CD4-positive, alpha-beta T cell treated with Interleukin-17A for 4 hours (primary cell): ENCODE data around the gene ABHD14A.
A peak's percentile ranks its signal among the peaks of the same experiment; 100 is the strongest.

ENCODE experiments used
- DNase-seq: peaks from one replicate; pipeline ENCODE4 v3.0.0-alpha.2; 2020; ENCODE audit warnings: mixed read lengths

The ABHD14A gene

GRCh38 chr3:51997935-51998596 lies 23.2 kb downstream of the ABHD14A start:
- no peak for DNase-seq

DNA sequence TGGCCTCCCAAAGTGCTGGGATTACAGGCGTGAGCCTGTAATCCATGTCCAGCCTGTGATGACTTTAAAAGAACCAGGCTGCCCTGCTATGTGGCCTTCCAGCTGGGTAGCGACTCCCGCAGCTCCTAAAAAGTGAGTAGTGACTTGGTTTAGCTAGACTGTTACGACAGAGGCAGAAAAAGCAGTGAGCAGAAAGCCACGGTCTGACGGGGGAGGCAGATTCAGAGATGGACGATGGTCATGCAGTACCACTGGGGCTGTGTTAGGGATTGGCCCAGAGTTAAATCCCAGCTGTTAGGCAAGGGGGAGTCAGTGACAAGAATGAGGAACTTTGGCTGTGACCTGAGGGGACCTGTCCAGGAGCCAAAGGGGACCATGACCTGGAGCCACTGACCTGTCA lies 23.9 kb downstream of the ABHD14A start:
- DNase-seq: no peak

DNA sequence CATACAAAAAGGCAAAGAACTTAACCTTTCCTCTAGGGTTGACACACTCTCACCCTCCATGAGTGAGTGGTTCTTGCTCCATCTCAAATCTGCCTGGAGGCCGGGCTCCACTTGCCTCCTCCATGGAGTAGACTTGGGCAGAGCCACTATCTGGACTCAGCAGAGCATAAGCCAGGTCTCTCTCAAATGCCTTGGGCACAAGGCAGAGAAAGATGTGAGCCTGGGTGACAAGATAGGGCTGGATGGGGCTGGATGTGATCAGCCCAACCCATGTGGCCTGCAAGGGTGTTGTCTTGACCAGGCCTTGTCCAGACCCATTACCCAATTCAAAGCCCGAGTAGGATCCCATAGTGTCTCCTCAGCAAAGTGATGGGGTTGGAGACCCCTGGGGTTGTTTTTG lies 25.0 kb downstream of the ABHD14A start:
- DNase-seq: no peak

- DNase-seq: peak; percentile 90
Observed at GRCh38 chr3:52001443-52001974, 26.6 kb downstream of the ABHD14A start.

DNA sequence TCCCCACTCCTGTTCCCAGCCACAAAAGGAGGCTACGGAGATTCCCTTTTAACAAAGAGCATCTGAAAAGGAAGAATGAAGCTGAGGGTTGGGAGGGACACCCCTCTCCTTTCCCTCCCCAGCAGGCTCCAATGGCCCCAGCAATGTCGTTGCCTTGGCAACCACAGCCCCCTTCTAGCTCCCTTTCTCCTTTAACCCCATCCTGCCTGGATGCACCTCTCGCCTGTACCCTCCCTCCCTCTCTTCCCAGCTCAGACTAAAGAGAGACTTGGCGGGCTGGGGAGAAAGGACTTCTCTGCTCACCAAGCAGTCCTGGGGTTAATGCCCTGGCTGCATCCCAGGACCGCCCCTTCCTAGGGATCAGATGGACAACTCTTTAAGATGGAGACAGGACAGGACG lies 27.9 kb downstream of the ABHD14A start:
- DNase-seq: no peak

GRCh38 chr3:52004163-52004787 lies 29.4 kb downstream of the ABHD14A start:
- peak; percentile 20 for DNase-seq

DNA sequence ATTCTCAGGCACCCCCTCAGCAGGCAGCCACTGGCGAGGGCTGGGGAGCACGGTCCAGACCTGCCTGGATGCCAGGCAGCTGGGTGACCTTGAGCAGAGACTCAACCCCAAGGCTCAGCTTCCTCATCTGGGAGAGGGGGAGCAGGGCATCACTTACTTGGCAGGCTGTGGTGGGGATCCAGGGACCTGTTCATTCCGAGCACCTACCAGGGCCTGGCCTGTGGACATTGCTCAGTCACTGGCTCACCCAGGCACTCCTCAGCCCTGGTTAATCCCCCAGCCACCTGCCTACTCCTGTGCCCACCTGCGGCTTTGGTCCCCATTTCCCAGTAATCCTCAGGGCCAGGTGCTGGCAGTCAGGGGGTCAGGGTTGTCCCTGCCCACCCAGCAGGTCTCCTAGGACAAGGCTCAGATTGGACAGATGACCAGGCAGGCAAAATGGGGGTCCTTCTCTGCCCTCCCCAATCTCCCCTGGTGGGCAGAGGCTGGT lies 30.1 kb downstream of the ABHD14A start:
- no peak for DNase-seq

GRCh38 chr3:52005571-52005986 lies 30.7 kb downstream of the ABHD14A start:
- peak; percentile 16 for DNase-seq

- no peak for DNase-seq
Observed at GRCh38 chr3:52006017-52006819, 31.4 kb downstream of the ABHD14A start.

DNA sequence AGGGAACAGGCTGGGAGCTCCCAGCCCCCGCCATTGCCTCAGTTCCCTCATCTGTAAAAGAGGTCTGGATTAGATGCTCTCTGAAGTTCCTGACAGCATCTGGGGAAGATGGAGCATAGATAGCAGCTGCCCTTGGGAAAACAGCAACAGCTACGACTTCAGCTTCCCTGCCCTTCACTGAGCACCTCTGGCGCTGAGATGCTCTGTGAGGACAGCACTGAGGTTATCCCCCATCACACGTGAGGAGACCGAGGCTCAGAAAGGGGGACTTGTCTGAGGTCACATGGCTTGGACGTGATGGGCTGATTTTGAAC lies 31.9 kb downstream of the ABHD14A start:
- DNase-seq: no peak

DNA sequence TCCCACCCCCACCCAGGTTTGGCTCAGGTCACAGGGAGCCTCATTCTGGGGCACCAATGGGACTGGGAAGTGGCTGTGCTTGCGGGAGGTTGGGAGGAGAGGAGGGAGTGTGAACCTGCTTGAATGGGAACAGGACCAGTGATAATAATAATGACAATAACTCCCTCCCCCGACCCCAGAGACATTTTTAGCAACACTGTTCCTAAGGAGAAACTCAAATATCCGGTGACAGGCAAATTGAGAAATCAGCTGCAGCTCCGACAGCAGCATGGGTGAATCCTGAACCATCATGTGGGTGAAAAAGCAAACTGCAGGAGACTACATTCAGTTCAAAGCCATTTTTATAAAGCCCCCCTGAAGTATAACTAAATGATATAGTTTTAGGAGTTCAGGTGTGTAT lies 32.4 kb downstream of the ABHD14A start:
- DNase-seq: no peak

DNA sequence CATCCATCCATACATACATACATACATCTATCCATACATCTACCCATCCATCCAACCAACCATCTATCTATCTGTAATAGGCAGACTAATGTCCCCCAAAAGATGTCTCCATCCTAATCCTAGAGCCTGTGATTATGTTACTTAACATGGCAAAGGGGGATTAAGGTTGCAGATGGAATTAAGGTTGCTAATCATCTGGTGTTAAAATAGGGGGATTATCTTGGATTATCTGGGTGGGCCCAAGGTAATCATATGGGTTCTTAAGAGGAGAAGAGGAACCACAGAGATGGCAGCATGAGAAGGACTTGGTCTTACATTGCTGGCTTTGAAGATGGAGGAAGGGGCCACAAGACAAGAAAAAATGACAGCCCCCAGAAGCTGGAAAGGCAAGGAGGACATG lies 35.6 kb downstream of the ABHD14A start:
- DNase-seq: no peak

DNA sequence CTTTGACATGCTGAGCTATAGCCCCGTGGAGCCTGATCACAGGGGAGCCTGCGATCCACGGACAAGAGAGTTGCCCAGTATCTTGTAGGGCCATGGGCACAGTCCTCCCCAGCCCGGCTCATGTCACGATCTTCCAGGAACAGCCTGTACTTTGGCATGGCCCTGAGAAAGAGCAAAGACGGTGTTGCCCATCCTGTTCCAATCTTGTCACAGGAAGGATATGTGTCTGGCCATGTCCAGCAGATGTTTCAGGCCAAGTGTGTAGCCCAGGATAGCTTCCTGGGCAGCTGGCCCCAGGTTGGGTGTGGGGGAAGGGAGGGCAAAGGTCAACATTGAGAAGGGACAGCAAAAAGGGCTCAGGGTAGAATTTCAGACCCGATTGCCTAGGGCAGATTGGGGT lies 37.8 kb downstream of the ABHD14A start:
- no peak for DNase-seq

- no peak for DNase-seq
Observed at GRCh38 chr3:52013802-52014598, 39.1 kb downstream of the ABHD14A start.

GRCh38 chr3:52014613-52015012 lies 39.7 kb downstream of the ABHD14A start:
- DNase-seq: no peak

- no peak for DNase-seq
Observed at GRCh38 chr3:52015438-52016228, 40.8 kb downstream of the ABHD14A start.

GRCh38 chr3:52017586-52017985 lies 42.7 kb downstream of the ABHD14A start:
- DNase-seq: no peak

- no peak for DNase-seq
Observed at GRCh38 chr3:52018319-52019000, 43.6 kb downstream of the ABHD14A start.

DNA sequence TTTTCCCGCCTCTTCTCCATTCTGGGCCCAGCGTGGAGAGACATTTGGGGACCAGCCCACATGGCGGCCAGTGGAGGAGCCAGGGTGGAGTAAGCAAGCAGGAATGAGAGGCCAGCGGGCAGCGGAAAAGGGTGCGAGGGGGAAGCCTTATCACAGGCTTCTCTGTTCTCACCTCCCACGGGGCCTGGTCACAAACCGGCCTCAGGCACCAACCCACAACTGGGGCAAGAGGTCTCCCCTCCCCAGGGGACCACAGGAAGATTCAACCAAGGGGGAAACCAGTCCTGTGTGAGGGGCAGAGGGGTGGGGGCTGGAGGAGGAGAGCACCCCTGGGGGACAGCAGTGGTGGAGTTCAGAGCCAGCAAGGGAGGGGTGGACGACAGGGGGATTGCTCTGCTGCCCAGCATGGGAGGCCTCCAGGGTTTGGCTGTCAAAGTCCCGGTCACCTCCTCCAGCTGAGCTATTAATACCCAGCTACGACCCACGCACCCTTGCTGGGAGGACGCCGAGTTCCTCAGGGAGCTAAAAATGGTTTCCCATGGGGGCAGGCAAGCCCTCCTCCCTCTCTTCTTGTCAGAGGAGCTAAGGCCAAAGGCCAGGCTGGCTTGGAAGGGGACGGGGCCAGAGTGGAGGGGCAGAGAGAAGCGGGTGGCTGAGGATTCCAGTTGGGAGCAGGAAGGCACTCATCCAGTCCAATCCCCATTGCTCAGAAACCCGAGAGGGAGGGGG lies 44.7 kb downstream of the ABHD14A start:
- no peak for DNase-seq

GRCh38 chr3:52020796-52021195 lies 45.9 kb downstream of the ABHD14A start:
- DNase-seq: no peak
